K562 (cell line): Measurements from ENCODE around the gene KSR2. TPM values are rescaled to one million over a fixed set of nuclear protein-coding genes. Genes with fewer than 3 reads are reported as not detected.

Source experiments
- ADNP ChIP-seq: fragments of 200-800 bp; sonication (Bioruptor generic); IDR thresholded peaks from 2 replicates; pipeline ENCODE4 v1.6.1; 2016; ENCODE audit warnings: missing genetic modification characterization, missing compliant biosample characterization
- CBX5 ChIP-seq: IDR thresholded peaks from 2 replicates; pipeline ENCODE4 v1.6.1; 2014; ENCODE audit warnings: low read depth, borderline replicate concordance
- HCFC1 ChIP-seq: IDR thresholded peaks from 2 replicates; pipeline ENCODE4 v1.6.1; 2012; ENCODE audit warnings: low read depth, low read length, improper control_type of control experiment
- HNRNPK ChIP-seq: fragments of 200-400 bp; formaldehyde crosslinking; IDR thresholded peaks from one replicate; pipeline ENCODE4 v1.6.1; 2018; ENCODE audit warnings: mild to moderate bottlenecking, low read depth, low read length; ENCODE audit not compliant: poor library complexity, severe bottlenecking
- MBD2 ChIP-seq: sonication (generic); IDR thresholded peaks from 2 replicates; pipeline ENCODE4 v1.6.1; 2016; ENCODE audit warnings: low read depth, borderline replicate concordance
- MEIS2 ChIP-seq: fragments of 450-650 bp; IDR thresholded peaks from 2 replicates; pipeline ENCODE4 v1.6.1; 2014; ENCODE audit warnings: mild to moderate bottlenecking; ENCODE audit not compliant: partially characterized antibody
- NONO ChIP-seq, 2 experiments: fragments of 200-400 bp in 1 of 2; fragments of 450-650 bp in 1 of 2; formaldehyde crosslinking in 1 of 2; IDR thresholded peaks; 2 replicates each; pipeline ENCODE4 v1.6.1; 2017; ENCODE audit warnings: low read depth in 2 of 2, mild to moderate bottlenecking in 2 of 2, moderate library complexity in 2 of 2, low read length in 1 of 2
- PTRF ChIP-seq: fragments of 450-650 bp; IDR thresholded peaks from 2 replicates; pipeline ENCODE4 v1.6.1; 2016; ENCODE audit warnings: mild to moderate bottlenecking, missing genetic modification characterization, missing compliant biosample characterization
- RCOR1 ChIP-seq, 2 experiments: IDR thresholded peaks; 2 replicates each; pipeline ENCODE4 v1.6.1; 2012; ENCODE audit warnings: low read depth in 2 of 2, low read length in 2 of 2, borderline replicate concordance in 1 of 2, improper control_type of control experiment in 1 of 2
- TOE1 ChIP-seq, 2 experiments: fragments of 450-650 bp in 1 of 2; sonication (generic) in 1 of 2; formaldehyde crosslinking in 1 of 2; IDR thresholded peaks; 2 replicates each; pipeline versions ENCODE4 v1.7.1 to v1.8.0; 2016 to 2022; ENCODE audit warnings: borderline replicate concordance in 2 of 2, mild to moderate bottlenecking in 2 of 2, antibody characterized with exemption in 1 of 2, inconsistent platforms in 1 of 2, low read depth in 1 of 2, missing genetic modification reagents in 1 of 2, moderate library complexity in 1 of 2
- ZKSCAN1 ChIP-seq: fragments of 150-350 bp; IDR thresholded peaks from 2 replicates; pipeline ENCODE4 v1.6.1; 2016; ENCODE audit warnings: low read depth, low read length
- polyA plus RNA-seq, 8 experiments: library from polyadenylated mRNA; depleted of rRNA in 4 of 8; stranded (reverse) in 5 of 8; unstranded in 3 of 8; fragments of >200 nt; fragmentation: Nextera tagmentation in 2 of 8; fragmentation: Illumina TruSeq in 1 of 8; extraction: Ambion mirVana in 2 of 8; extraction: Trizol in 1 of 8; gene quantifications; 2 replicates each; pipeline versions ENCODE4 v1.2.1 to v1.2.3, GENCODE V29; 2011 to 2014; ENCODE audit warnings: inconsistent platforms in 1 of 8, missing spikeins in 1 of 8
- total RNA-seq, 7 experiments: library from RNA; depleted of rRNA in 6 of 7; stranded (reverse); fragments of >200 nt in 6 of 7; fragmentation: Illumina TruSeq in 2 of 7; extraction: Trizol in 2 of 7; gene quantifications; 2 replicates each; pipeline versions ENCODE4 v1.2.1 to v1.2.3, GENCODE V29; 2011 to 2021; ENCODE audit warnings: low replicate concordance in 1 of 7
- TF ChIP-seq, protein P1 (sequence below): sonication (generic); formaldehyde crosslinking; IDR thresholded peaks from 2 replicates; pipeline ENCODE4 v1.8.0; 2022; ENCODE audit warnings: missing genetic modification reagents, mild to moderate bottlenecking, moderate library complexity, borderline replicate concordance
- TF ChIP-seq, protein P2 (sequence below), 3 experiments: IDR thresholded peaks in 2 of 3; conservative IDR thresholded peaks in 1 of 3; 2 replicates each; pipeline ENCODE4 v1.5.1; 2011 to 2012; ENCODE audit warnings: low read length in 3 of 3, mild to moderate bottlenecking in 3 of 3, control low read depth in 2 of 3, improper control_type of control experiment in 1 of 3, inconsistent platforms in 1 of 3, low read depth in 1 of 3, mixed read lengths in 1 of 3, moderate library complexity in 1 of 3; ENCODE audit not compliant: insufficient read depth in 2 of 3
- TF ChIP-seq, protein P3 (sequence below): IDR thresholded peaks from 2 replicates; pipeline ENCODE4 v1.6.1; 2011; ENCODE audit warnings: borderline replicate concordance, low read depth, mild to moderate bottlenecking, moderate library complexity, low read length; ENCODE audit not compliant: insufficient read depth, poor library complexity, severe bottlenecking
- TF ChIP-seq, protein P4 (sequence below): fragments of 450-650 bp; IDR thresholded peaks from 2 replicates; pipeline ENCODE4 v1.6.1; 2018; ENCODE audit not compliant: partially characterized antibody

Gene KSR2
- total and polyA plus RNA-seq, 9 of the 15 experiments (the other 6 are each of a cell fraction or from before 2014, with no cell fraction given), result not detected

DNA sequence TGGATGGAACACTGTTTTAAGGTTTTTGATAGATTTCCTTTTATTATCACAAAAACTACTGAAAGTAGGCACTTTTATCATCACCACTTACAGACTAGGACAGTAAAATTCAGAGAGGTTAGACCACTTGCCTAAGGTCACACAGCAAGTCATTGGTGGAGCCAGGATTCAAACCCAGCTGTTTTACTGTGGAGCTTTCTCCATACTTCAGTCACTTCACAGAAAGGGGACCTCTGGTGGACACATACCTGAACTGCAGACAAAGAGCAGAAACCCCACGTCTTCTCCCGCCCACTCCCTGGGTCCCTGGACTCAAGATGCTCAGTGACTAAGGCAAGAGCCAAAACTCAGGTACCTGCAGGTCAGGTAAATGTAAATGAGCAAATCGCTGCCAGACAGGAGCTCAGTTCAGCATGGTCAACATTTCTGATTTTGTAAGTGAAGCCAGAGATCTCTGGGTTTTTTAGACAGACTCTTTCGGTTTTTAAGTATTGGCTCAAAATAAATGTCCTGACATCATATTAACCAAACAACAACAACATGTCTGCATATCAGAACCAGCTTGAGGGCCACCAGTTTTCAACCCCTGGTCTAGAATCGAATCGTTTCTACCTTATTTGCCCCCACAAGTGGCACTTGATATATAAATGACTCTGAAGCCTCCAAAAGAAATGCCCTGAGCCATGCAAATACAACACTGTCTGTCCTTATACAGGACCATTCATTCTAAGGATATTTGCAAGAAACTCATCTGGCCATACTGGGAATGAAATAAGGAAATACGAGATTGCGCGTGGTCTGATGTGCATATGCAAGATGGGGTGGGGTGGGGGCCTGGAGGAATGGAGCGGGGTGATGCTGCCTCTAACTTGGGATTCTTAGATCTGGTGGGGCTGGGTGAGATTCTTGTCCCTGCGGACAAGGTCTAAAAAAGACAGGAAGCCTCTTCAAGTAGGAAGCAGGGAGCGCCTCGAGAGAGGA is 110.9 kb downstream of the KSR2 start (continued):
- TF ChIP-seq ADNP (tag) (peak; percentile 47; the same call in 1 of the 2 replicates), TOE1 (IDR thresholded peaks at IDR 0.05; ENCODE audit: borderline replicate concordance) (no peak), TOE1 (CRISPR knock-in tag; IDR thresholded peaks at IDR 0.05; ENCODE audit: borderline replicate concordance, low read depth) (no peak), MEIS2 (no peak), PTRF (tag) (no peak), HCFC1 (no peak), RCOR1 (IDR thresholded peaks at IDR 0.05; ENCODE audit: borderline replicate concordance in 1 of 2, low read depth in 2 of 2, low read length in 2 of 2) (peak in 1 of 2 experiments; percentile 48; a peak in 1 of 4 replicates), HNRNPK (no peak), NONO (IDR thresholded peaks at IDR 0.05; ENCODE audit: low read depth in 2 of 2, low read length in 1 of 2) (no peak), ZKSCAN1 (no peak), CBX5 (no peak), MBD2 (no peak)
- TF ChIP-seq, protein P1, sequence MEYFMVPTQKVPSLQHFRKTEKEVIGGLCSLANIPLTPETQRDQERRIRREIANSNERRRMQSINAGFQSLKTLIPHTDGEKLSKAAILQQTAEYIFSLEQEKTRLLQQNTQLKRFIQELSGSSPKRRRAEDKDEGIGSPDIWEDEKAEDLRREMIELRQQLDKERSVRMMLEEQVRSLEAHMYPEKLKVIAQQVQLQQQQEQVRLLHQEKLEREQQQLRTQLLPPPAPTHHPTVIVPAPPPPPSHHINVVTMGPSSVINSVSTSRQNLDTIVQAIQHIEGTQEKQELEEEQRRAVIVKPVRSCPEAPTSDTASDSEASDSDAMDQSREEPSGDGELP (CRISPR knock-in tag), result 0 out of 2 replicates have a peak, but pooled peaks have one; percentile 13
- TF ChIP-seq, protein P2, sequence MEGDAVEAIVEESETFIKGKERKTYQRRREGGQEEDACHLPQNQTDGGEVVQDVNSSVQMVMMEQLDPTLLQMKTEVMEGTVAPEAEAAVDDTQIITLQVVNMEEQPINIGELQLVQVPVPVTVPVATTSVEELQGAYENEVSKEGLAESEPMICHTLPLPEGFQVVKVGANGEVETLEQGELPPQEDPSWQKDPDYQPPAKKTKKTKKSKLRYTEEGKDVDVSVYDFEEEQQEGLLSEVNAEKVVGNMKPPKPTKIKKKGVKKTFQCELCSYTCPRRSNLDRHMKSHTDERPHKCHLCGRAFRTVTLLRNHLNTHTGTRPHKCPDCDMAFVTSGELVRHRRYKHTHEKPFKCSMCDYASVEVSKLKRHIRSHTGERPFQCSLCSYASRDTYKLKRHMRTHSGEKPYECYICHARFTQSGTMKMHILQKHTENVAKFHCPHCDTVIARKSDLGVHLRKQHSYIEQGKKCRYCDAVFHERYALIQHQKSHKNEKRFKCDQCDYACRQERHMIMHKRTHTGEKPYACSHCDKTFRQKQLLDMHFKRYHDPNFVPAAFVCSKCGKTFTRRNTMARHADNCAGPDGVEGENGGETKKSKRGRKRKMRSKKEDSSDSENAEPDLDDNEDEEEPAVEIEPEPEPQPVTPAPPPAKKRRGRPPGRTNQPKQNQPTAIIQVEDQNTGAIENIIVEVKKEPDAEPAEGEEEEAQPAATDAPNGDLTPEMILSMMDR (IDR thresholded peaks at IDR 0.05 in 2 of 3, conservative IDR thresholded peaks at IDR 0.05 in 1 of 3; ENCODE audit: insufficient read depth in 2 of 3, low read depth in 1 of 3, low read length in 3 of 3), result peak; percentile 52 to 61 (median 56)
- TF ChIP-seq, protein P3, sequence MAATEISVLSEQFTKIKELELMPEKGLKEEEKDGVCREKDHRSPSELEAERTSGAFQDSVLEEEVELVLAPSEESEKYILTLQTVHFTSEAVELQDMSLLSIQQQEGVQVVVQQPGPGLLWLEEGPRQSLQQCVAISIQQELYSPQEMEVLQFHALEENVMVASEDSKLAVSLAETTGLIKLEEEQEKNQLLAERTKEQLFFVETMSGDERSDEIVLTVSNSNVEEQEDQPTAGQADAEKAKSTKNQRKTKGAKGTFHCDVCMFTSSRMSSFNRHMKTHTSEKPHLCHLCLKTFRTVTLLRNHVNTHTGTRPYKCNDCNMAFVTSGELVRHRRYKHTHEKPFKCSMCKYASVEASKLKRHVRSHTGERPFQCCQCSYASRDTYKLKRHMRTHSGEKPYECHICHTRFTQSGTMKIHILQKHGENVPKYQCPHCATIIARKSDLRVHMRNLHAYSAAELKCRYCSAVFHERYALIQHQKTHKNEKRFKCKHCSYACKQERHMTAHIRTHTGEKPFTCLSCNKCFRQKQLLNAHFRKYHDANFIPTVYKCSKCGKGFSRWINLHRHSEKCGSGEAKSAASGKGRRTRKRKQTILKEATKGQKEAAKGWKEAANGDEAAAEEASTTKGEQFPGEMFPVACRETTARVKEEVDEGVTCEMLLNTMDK, result no peak
- TF ChIP-seq, protein P4, sequence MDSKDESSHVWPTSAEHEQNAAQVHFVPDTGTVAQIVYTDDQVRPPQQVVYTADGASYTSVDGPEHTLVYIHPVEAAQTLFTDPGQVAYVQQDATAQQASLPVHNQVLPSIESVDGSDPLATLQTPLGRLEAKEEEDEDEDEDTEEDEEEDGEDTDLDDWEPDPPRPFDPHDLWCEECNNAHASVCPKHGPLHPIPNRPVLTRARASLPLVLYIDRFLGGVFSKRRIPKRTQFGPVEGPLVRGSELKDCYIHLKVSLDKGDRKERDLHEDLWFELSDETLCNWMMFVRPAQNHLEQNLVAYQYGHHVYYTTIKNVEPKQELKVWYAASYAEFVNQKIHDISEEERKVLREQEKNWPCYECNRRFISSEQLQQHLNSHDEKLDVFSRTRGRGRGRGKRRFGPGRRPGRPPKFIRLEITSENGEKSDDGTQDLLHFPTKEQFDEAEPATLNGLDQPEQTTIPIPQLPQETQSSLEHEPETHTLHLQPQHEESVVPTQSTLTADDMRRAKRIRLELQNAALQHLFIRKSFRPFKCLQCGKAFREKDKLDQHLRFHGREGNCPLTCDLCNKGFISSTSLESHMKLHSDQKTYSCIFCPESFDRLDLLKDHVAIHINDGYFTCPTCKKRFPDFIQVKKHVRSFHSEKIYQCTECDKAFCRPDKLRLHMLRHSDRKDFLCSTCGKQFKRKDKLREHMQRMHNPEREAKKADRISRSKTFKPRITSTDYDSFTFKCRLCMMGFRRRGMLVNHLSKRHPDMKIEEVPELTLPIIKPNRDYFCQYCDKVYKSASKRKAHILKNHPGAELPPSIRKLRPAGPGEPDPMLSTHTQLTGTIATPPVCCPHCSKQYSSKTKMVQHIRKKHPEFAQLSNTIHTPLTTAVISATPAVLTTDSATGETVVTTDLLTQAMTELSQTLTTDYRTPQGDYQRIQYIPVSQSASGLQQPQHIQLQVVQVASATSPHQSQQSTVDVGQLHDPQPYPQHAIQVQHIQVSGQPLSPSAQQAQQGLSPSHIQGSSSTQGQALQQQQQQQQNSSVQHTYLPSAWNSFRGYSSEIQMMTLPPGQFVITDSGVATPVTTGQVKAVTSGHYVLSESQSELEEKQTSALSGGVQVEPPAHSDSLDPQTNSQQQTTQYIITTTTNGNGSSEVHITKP, result no peak
